Stimulated activated naive CD8-positive, alpha-beta T cell treated with anti-CD3 and anti-CD28 coated beads, Interleukin-15, amount 100 ng/mL, for 72 hours (primary cell): ENCODE results near the gene CAP2.
"Not testable (repeated sequence)": the region's sequence is repeated elsewhere in the genome, so short reads cannot be mapped to it uniquely, and the experiment has no call there.

Source experiments
- ATAC-seq: fragments of 150-1000 bp; cut with Tn5 transposase; 2 replicates; pipeline ENCODE4 v1.10.0; 2021; ENCODE audit warnings: mild to moderate bottlenecking, moderate library complexity
- DNase-seq, 2 donors: peaks; one replicate each; pipeline ENCODE4 v3.0.0; 2021 to 2022
- H3K27ac Mint-ChIP-seq, 2 donors: one replicate each; pipeline ENCODE4 v1.8.0; 2022; ENCODE audit warnings: mild to moderate bottlenecking in 2 of 2, mixed read lengths in 2 of 2, moderate library complexity in 2 of 2
- H3K27me3 Mint-ChIP-seq: one replicate; pipeline ENCODE4 v1.8.0; 2022; ENCODE audit warnings: mixed read lengths
- H3K4me1 Mint-ChIP-seq: one replicate; pipeline ENCODE4 v1.8.0; 2022; ENCODE audit warnings: mild to moderate bottlenecking, mixed read lengths
- H3K4me3 Mint-ChIP-seq, 2 donors: one replicate each; pipeline ENCODE4 v1.8.0; 2022; ENCODE audit warnings: mild to moderate bottlenecking in 2 of 2, mixed read lengths in 2 of 2, moderate library complexity in 1 of 2
- H3K9me3 Mint-ChIP-seq, 2 donors: one replicate each; pipeline ENCODE4 v1.8.0; 2022; ENCODE audit warnings: mixed read lengths in 2 of 2

The CAP2 gene

DNA sequence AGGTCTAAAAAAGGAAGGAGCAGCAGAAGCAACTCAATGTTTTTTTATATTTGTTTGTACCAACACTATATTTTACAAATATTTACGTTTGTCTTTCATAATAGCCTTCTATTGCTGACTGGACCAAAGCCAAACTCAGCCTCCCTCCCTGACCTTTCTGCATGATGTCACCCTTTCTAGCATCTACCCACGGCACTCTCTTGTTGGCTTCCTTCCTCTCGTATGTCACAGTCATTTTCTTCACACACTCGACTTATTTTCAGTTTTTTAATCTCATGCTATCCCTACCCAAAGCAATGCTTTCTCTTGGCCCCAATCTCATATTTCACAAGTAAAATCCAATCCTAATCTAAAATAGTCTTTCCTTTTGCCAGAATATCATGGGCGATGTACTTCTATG, 190.4 kb downstream of the CAP2 start:
- ATAC-seq (no peak), DNase-seq (no peak)
- Mint-ChIP-seq H3K4me3 (no peak overlapping the region), H3K27me3 (peaks cover 14% of the 10 kb centered on the region), H3K9me3 (peaks cover 0 to 5% of the 10 kb centered on the region in 2 donors), H3K27ac (no peak overlapping the region), H3K4me1 (peaks cover 6% of the 10 kb centered on the region)

DNA sequence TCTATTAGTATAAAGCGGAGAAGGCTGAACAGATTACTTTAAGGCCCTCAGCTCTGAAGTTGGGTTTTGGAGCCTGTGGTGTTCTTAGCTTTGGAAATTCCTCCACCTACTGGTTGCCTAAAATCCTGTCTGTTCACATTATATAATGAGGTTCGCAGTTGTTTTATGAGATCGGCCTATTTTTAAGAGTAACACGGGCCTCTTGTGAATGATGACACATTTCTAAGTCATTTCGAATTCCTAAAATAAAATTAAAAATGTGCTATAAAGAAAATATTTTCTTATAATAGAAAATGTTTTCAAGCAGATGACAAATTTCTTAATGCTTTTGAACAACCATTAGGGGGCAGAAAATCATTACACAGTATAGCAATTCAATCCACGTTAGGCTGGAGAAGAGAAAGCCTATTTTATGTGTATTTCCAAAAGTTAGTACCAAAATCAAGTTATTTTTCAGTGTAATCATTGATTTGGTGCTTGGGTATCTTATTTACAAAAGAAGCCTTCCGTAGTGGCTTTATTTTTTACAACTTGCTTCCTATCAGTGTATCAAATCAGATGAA, 190.9 kb downstream of the CAP2 start:
- Mint-ChIP-seq H3K4me3 (no peak overlapping the region), H3K9me3 (peaks cover 0 to 5% of the 10 kb centered on the region in 2 donors), H3K27ac (no peak overlapping the region), H3K27me3 (peaks cover 14% of the 10 kb centered on the region), H3K4me1 (peaks cover 10% of the 10 kb centered on the region)
- DNase-seq (no peak), ATAC-seq (peak; percentile 63)

DNA sequence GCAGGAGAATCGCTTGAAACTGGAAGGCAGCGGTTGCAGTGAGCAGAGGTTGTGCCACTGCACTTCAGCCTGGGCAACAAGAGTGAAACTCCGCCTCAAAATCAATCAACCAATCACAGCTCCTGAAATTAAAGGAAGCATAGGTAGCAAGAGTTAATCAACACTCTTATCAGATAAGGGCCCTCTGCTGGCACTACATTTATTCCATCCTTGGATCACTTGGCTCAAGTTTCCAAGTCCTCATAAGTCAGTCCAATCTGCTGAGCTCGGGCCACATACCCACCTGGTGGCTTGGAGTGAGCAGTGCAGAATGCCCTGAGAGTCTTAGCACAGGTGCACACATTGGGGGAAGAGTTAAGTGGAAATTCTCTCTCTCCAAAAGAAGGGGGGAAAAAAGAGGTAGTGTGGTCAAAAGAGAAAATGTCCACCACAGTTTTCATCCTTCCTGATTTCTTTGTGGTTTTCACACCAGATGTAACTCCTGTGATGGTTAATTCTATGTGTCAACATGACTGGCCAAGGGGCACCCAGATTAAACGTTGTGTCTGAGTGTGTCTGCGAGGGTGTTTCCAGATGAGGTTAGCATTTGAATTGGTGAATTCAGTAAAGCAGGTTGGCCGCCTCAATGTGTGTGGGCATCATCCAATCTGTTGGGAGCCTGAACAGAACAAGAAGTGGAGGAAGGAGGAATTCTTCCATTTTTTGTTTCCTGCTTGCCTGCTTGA, 192.5 kb downstream of the CAP2 start:
- Mint-ChIP-seq H3K9me3 (peaks cover 0 to 4% of the 10 kb centered on the region in 2 donors), H3K27me3 (peaks cover 11% of the 10 kb centered on the region), H3K4me1 (peaks cover 13% of the 10 kb centered on the region), H3K4me3 (no peak overlapping the region), H3K27ac (no peak overlapping the region)
- no peak for DNase-seq
- ATAC-seq, result no peak

DNA sequence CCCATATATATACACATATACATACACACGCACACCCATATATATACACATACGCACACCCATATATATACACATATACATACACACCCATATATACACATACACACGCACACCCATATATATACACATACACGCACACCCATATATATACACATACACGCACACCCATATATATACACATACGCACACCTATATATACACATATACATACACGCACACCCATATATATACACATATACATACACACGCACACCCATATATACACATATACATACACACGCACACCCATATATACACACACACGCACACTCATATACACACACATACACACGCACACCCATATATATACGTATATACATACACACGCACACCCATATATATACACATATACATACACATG, 193.2 kb downstream of the CAP2 start:
- H3K4me1 Mint-ChIP-seq, result peaks cover 13% of the 10 kb centered on the region
- not testable (repeated sequence) for H3K27ac Mint-ChIP-seq, ATAC-seq, H3K4me3 Mint-ChIP-seq, DNase-seq, H3K9me3 Mint-ChIP-seq, H3K27me3 Mint-ChIP-seq

- no peak overlapping the region for H3K4me3 Mint-ChIP-seq
- H3K27ac Mint-ChIP-seq, result no peak overlapping the region
- peaks cover 13% of the 10 kb centered on the region for H3K4me1 Mint-ChIP-seq
- DNase-seq (no peak), ATAC-seq (no peak)
- H3K27me3 Mint-ChIP-seq, result no peaks in the 10 kb centered on the region
- no peaks in the 10 kb centered on the region for H3K9me3 Mint-ChIP-seq
These were observed 194.6 kb downstream of the CAP2 start for GRCh38 chr6:17588011-17588410.

DNA sequence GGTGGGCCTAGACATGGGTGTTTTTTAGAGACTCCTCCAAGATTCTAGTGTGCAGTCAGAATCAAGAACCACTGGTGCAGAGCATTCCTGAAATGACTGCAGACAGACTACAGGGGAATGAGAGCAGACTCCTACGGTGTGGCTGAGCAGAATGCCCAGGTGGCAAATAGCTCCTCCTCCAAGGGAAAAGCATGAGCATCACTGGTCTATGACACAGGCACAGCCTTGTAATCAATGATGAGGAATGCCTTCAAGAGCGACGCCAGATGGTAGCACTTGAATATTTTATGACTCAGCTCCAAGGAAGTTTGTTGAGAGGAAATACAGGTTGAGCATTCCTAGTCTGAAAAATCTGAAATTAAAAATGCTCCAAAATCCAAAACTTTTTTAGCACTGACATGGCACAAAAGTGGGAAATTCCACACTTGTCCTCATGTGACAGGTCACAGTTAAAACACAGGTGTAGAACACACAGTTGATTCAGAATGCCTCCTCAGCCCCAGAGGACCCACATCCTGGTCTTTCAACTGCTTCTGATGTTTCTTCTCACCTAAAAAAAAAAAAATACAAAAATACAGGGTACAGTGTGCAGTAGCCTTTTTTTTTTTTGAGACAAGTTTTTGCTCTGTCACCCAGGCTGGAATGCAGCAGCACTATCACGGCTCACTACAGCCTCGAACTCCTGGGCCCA, 196.2 kb downstream of the CAP2 start:
- Mint-ChIP-seq H3K4me3 (no peak overlapping the region), H3K9me3 (no peaks in the 10 kb centered on the region), H3K4me1 (peaks cover 7% of the 10 kb centered on the region), H3K27me3 (no peaks in the 10 kb centered on the region), H3K27ac (no peak overlapping the region)
- ATAC-seq (peak; percentile 67), DNase-seq (no peak)

DNA sequence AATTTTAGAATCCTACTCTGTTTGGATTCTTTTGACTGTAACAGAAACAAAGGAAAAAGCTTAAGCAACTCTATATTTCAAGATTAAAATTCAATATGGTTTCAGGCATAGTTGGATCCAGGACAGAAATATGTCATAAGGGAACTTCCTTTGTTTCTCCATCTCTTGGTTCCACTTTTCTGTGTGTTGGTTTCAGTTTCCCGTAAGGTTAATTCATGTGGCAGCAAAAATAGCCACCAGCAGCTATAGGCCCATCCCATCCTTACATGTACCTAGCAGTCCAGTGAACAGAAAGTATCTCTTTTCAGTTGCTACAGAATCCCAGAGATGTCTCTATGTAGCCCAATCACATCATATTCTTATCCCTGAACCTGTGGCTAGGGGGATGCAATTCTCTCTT, 197.9 kb downstream of the CAP2 start:
- ATAC-seq (no peak), DNase-seq (no peak)
- H3K27me3 Mint-ChIP-seq, result no peaks in the 10 kb centered on the region
- peaks cover 7% of the 10 kb centered on the region for H3K4me1 Mint-ChIP-seq
- no peak overlapping the region for H3K4me3 Mint-ChIP-seq
- no peaks in the 10 kb centered on the region for H3K9me3 Mint-ChIP-seq
- no peak overlapping the region for H3K27ac Mint-ChIP-seq

- H3K27ac Mint-ChIP-seq, result peak overlapping the region in 1 of 2 donors; percentile 48
- DNase-seq (no peak), ATAC-seq (no peak)
- no peaks in the 10 kb centered on the region for H3K9me3 Mint-ChIP-seq
- no peaks in the 10 kb centered on the region for H3K27me3 Mint-ChIP-seq
- H3K4me1 Mint-ChIP-seq, result peaks cover 7% of the 10 kb centered on the region
- H3K4me3 Mint-ChIP-seq, result no peak overlapping the region
These were observed 199.9 kb downstream of the CAP2 start for GRCh38 chr6:17593246-17593645.

DNA sequence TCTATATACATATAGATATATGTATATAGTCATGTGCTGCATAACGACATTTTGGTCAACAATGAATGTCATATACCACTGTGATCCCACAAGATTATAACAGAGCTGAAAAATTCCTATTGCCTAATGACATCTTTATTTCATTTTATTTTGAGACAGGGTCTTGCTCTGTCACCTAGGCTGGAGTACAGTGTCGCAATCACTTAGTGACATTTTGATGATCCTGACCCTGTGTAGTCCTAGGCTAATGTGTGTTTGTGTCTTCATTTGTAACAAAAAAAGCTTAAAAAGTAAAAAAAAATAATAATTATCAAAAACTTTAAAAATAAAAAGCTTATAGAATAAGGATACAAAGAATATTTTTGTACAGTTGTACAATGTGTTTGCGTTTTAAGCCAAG, 202.7 kb downstream of the CAP2 start:
- Mint-ChIP-seq H3K4me1 (peaks cover 6% of the 10 kb centered on the region), H3K4me3 (no peak overlapping the region), H3K27me3 (no peaks in the 10 kb centered on the region), H3K9me3 (no peaks in the 10 kb centered on the region), H3K27ac (no peak overlapping the region)
- ATAC-seq, result no peak
- no peak for DNase-seq

DNA sequence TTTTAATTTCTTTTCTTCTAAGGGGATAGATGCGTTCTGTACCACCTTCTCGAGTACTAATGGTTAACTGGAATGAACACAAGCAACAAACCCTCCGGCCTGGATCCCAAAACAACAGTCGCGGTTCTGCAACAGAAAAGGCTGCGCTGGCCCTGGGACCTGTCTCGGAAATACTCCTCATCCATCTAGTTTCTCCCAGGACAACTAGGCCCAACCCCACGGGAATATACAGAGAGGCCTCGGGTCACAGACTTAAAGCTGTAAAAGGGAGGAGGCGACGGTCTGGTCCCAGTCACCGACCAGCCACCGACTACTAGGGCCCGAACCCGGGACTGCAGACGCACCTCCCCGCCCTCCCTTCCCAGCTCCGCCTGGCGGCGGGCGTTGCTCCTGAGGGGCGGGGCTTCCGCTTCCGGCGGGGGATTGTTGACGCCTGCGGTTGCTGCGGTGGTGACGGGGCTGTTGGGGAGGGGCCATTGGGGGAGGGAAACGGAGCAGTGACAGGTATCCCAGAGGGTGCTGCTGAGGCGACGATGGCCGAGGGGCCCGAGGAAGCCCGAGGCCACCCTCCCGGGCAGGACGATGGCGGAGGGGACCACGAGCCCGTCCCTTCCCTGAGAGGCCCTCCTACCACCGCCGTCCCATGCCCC, 206.6 kb downstream of the CAP2 start, which contains the start of gene FAM8A1:
Gene FAM8A1 (plus strand): TSS at position 426 of the 650 bp plus-strand sequence. CDS start 108 bp downstream, at position 534.
- H3K9me3 Mint-ChIP-seq, result no peaks in the 10 kb centered on the region
- no peaks in the 10 kb centered on the region for H3K27me3 Mint-ChIP-seq
- H3K4me3 Mint-ChIP-seq, result peak within 1 kb of the TSS; percentile 90 to 94
- DNase-seq, result peak; percentile 92 to 96
- ATAC-seq, result peak; percentile 92
- peak within 1 kb of the TSS; percentile 72 to 97 for H3K27ac Mint-ChIP-seq
- peaks cover 39% of the 10 kb centered on the region for H3K4me1 Mint-ChIP-seq

GRCh38 chr6:17600527-17601385, 207.4 kb downstream of the CAP2 start:
- H3K9me3 Mint-ChIP-seq, result no peaks in the 10 kb centered on the region
- no peaks in the 10 kb centered on the region for H3K27me3 Mint-ChIP-seq
- H3K4me1 Mint-ChIP-seq, result peaks cover 39% of the 10 kb centered on the region
- H3K4me3 Mint-ChIP-seq, result peak overlapping the region; percentile 90 to 94
- DNase-seq, result peak; percentile 58 to 74
- ATAC-seq, result peak; percentile 67
- H3K27ac Mint-ChIP-seq, result peak overlapping the region; percentile 70 to 97

GRCh38 chr6:17601386-17601703, 207.9 kb downstream of the CAP2 start:
- peak overlapping the region; percentile 70 to 97 for H3K27ac Mint-ChIP-seq
- DNase-seq (no peak), ATAC-seq (no peak)
- H3K9me3 Mint-ChIP-seq, result no peaks in the 10 kb centered on the region
- peak overlapping the region; percentile 90 to 94 for H3K4me3 Mint-ChIP-seq
- H3K27me3 Mint-ChIP-seq, result no peaks in the 10 kb centered on the region
- H3K4me1 Mint-ChIP-seq, result peaks cover 39% of the 10 kb centered on the region

DNA sequence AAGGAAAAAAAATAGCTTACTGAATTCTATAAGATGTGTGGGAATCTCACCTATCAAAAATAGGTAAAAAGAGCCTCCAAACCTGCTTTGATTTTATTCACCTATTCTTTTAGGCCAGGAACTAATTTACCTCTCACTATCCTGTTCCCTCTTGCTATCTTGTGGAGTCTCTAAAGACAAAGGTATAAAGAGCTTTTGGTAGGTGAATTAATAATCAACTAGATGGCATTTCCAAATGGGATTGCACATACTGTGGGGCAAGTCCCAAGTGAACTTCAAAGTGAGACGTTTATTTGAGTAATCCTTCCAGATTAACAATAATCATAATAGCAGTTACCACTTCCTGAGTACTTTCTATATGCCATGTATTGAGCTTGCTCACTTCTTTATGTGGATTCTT, 209.5 kb downstream of the CAP2 start:
- no peak for DNase-seq
- Mint-ChIP-seq H3K4me1 (peaks cover 39% of the 10 kb centered on the region), H3K27ac (no peak overlapping the region), H3K9me3 (no peaks in the 10 kb centered on the region), H3K27me3 (no peaks in the 10 kb centered on the region), H3K4me3 (peak overlapping the region in 1 of 2 donors; percentile 43)
- no peak for ATAC-seq

- ATAC-seq, result no peak
These were observed 213.2 kb downstream of the CAP2 start for GRCh38 chr6:17606606-17607005.

More at GRCh38 chr6:17606606-17607005, 213.2 kb downstream of the CAP2 start:
- DNase-seq, result no peak
- H3K27ac Mint-ChIP-seq, result no peak overlapping the region
- peaks cover 28% of the 10 kb centered on the region for H3K4me1 Mint-ChIP-seq
- H3K27me3 Mint-ChIP-seq, result no peaks in the 10 kb centered on the region
- H3K4me3 Mint-ChIP-seq, result no peak overlapping the region
- H3K9me3 Mint-ChIP-seq, result no peaks in the 10 kb centered on the region
